ENCODE results near the gene FOXD4L6. TPM values are rescaled to one million over a fixed set of nuclear protein-coding genes. Genes with fewer than 3 reads are reported as not detected.
"Not testable (repeated sequence)": the region's sequence is repeated elsewhere in the genome, so short reads cannot be mapped to it uniquely, and the experiment has no call there.

Gene FOXD4L6
- total RNA-seq, 1 donor from 2014 or later: not detected

- ATAC-seq; H3K27ac ChIP-seq; H3K9me3 ChIP-seq; intact Hi-C loops (cut with DNase I); H3K4me3 ChIP-seq; H3K36me3 ChIP-seq; DNase-seq; H3K4me1 ChIP-seq: not testable (repeated sequence)
- peaks cover 13% of the 10 kb centered on the region for H3K27me3 ChIP-seq
Observed at GRCh38 chr9:41111414-41111813, 17.1 kb downstream of the FOXD4L6 start.

DNA sequence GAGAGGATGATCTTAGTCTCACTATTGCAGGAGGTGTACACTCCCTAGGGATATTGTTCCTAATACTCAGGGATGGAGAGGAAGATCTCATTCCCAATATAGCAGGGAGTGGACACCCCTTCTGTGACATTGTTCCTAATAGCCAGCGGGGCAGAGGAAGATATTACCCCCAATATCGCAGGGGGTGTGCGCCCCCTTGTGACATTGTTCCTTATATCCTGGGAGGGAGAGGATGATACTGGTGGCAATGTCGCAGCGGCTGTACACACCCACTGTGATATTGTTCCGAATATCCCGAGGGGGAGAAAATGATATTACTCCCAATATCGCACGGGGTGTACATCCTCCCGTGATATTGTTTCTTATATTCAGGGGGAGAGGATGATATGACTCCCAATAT is 17.6 kb downstream of the FOXD4L6 start:
- H3K4me1 ChIP-seq; H3K36me3 ChIP-seq; H3K27ac ChIP-seq; ATAC-seq; H3K9me3 ChIP-seq; H3K4me3 ChIP-seq; intact Hi-C loops (cut with DNase I); DNase-seq: not testable (repeated sequence)
- peaks cover 13% of the 10 kb centered on the region for H3K27me3 ChIP-seq

- intact Hi-C loops (cut with DNase I); H3K4me1 ChIP-seq; H3K36me3 ChIP-seq; H3K4me3 ChIP-seq; H3K9me3 ChIP-seq; H3K27ac ChIP-seq; DNase-seq; ATAC-seq: not testable (repeated sequence)
- peaks cover 13% of the 10 kb centered on the region for H3K27me3 ChIP-seq
Observed at GRCh38 chr9:41109253-41109652, 19.2 kb downstream of the FOXD4L6 start.

GRCh38 chr9:41108816-41109215 is 19.7 kb downstream of the FOXD4L6 start:
- H3K27me3 ChIP-seq: peaks cover 13% of the 10 kb centered on the region
- H3K4me3 ChIP-seq; intact Hi-C loops (cut with DNase I); H3K36me3 ChIP-seq; H3K9me3 ChIP-seq; ATAC-seq; DNase-seq; H3K27ac ChIP-seq; H3K4me1 ChIP-seq: not testable (repeated sequence)

GRCh38 chr9:41106472-41107116 is 21.9 kb downstream of the FOXD4L6 start:
- intact Hi-C loops (cut with DNase I); H3K27ac ChIP-seq; H3K4me3 ChIP-seq; DNase-seq; H3K9me3 ChIP-seq; H3K36me3 ChIP-seq; H3K4me1 ChIP-seq: not testable (repeated sequence)
- H3K27me3 ChIP-seq: peaks cover 13% of the 10 kb centered on the region
- ATAC-seq: peak; percentile 46

DNA sequence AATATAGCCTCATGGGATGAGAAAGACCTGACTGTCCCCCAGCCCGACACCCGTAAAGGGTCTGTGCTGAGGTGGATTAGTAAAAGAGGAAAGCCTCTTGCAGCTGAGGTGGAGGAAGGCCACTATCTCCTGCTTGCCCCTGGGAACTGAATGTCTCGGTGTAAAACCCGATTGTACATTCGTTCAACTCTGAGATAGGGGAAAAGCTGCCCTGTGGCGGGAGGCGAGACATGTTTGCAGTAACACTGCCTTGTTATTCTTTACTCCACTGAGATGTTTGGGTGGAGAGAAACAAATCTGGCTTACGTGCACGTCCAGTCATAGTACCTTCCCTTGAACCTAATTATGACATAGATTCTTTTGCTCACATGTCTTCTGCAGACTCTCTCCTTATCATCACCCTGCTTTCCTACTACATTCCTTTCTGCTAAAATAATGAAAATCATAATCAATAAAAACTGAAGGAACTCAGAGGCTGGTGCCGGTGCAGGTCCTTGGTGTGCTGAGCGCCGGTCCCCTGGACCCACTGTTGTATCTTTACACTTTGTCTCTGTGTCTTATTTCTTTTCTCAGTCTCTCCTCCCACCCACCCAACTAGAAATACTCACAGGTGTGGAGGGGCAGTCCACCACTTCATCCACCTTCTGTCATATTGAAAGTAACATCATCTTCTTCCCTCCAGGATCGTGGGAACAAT is 22.8 kb downstream of the FOXD4L6 start:
- H3K4me1 ChIP-seq; H3K27me3 ChIP-seq; intact Hi-C loops (cut with DNase I); H3K9me3 ChIP-seq; DNase-seq; ATAC-seq; H3K27ac ChIP-seq; H3K36me3 ChIP-seq; H3K4me3 ChIP-seq: not testable (repeated sequence)

GRCh38 chr9:41104542-41104941 is 23.9 kb downstream of the FOXD4L6 start:
- H3K4me3 ChIP-seq; H3K27ac ChIP-seq; H3K27me3 ChIP-seq; H3K4me1 ChIP-seq; H3K9me3 ChIP-seq; H3K36me3 ChIP-seq; intact Hi-C loops (cut with DNase I); DNase-seq: not testable (repeated sequence)
- peak; percentile 40 for ATAC-seq

- H3K9me3 ChIP-seq; H3K4me1 ChIP-seq; DNase-seq; H3K27me3 ChIP-seq; H3K27ac ChIP-seq; intact Hi-C loops (cut with DNase I); H3K36me3 ChIP-seq; H3K4me3 ChIP-seq: not testable (repeated sequence)
- peak; percentile 29 for ATAC-seq
Observed at GRCh38 chr9:41100508-41100907, 28.0 kb downstream of the FOXD4L6 start.

DNA sequence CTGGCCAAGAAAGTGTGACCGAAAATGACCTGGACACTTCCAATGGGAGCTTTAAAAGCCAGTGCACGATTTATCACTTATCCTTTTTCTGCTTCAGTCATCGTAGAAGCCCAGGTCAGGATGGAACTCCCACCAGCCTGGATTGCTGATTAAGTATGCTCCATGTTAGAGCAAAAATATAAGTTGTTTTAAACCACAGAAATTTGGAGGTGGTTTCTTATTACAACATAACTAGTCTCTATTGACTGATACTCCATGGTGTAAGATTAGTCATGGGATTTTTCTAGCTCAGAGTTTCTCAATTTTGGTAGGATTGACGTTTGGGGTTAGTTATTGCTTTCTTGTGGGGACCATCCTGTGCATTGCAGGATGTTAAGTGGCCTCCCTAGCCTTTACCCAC is 29.7 kb downstream of the FOXD4L6 start:
- DNase-seq; H3K9me3 ChIP-seq; ATAC-seq; H3K27me3 ChIP-seq; H3K27ac ChIP-seq; intact Hi-C loops (cut with DNase I); H3K4me1 ChIP-seq; H3K36me3 ChIP-seq; H3K4me3 ChIP-seq: not testable (repeated sequence)

DNA sequence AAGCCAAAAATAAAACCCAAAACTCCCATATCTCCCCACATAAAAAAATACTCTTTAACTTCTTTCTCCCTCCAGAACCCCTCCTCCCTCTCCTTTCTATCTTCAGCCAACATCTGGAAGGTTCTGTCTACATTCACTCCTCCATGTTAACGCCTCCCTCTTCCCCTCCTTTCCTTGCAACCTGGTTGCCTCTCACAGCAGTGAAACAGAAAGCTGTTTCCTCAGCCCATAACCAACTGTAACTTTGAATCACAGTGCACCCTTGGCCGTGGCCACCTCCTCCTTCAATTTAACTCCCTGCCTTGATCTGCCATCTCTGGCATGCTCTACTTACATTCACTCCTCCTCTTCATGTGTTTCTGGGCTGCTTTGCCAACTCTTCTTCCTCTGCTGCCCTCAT is 33.4 kb downstream of the FOXD4L6 start:
- DNase-seq; H3K4me1 ChIP-seq; intact Hi-C loops (cut with DNase I); H3K9me3 ChIP-seq; H3K27ac ChIP-seq; H3K27me3 ChIP-seq; H3K36me3 ChIP-seq; H3K4me3 ChIP-seq: not testable (repeated sequence)
- ATAC-seq: peak; percentile 33

GRCh38 chr9:41094010-41094773 is 34.3 kb downstream of the FOXD4L6 start:
- H3K4me1 ChIP-seq; H3K36me3 ChIP-seq; H3K27me3 ChIP-seq; H3K4me3 ChIP-seq; intact Hi-C loops (cut with DNase I); H3K27ac ChIP-seq; DNase-seq; H3K9me3 ChIP-seq; ATAC-seq: not testable (repeated sequence)

DNA sequence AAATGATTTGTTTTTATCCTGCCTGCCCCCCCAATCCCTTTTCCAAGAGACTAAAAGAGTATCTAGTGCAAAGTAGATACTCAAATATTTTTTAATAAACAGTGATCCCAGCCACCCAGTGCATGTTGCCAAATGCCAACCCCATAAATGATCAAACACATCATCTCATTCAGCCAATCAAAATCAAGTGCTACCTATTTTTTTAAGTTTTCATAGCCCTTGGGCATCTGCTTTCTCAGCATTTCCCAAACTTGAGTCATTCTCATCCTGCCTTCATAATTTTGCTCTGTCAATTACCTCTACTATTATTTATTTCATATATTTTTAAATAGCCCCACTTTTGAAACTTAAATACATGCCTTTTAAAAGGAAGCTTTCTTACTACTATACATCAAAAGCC is 37.6 kb downstream of the FOXD4L6 start:
- intact Hi-C loops (cut with DNase I); ATAC-seq: not testable (repeated sequence)

GRCh38 chr9:41090386-41090785 is 38.1 kb downstream of the FOXD4L6 start:
- H3K4me1 ChIP-seq; DNase-seq; H3K9me3 ChIP-seq; H3K36me3 ChIP-seq; H3K4me3 ChIP-seq; intact Hi-C loops (cut with DNase I); H3K27ac ChIP-seq; H3K27me3 ChIP-seq; ATAC-seq: not testable (repeated sequence)

More for the DNA sequence above, 37.6 kb downstream of the FOXD4L6 start:
- H3K27me3 ChIP-seq, H3K36me3 ChIP-seq, DNase-seq, H3K4me1 ChIP-seq, H3K4me3 ChIP-seq, H3K9me3 ChIP-seq, H3K27ac ChIP-seq: not testable (repeated sequence)

All from upper lobe of right lung (tissue), 1 donor.